ENCODE results near the gene NDUFA5.
"Not testable (repeated sequence)": the region's sequence is repeated elsewhere in the genome, so short reads cannot be mapped to it uniquely, and the experiment has no call there.

The NDUFA5 gene

GRCh38 chr7:123558289-123558874 is 764 bp upstream of the NDUFA5 start:
- no peak for FAIRE-seq
- no peak for DNase-seq (ENCODE audit: low spot score)

- DNase-seq (ENCODE audit: low spot score) (no peak), FAIRE-seq (no peak)
These were observed 611 bp downstream of the NDUFA5 start for GRCh38 chr7:123557016-123557397.

GRCh38 chr7:123555484-123555883 is 2.1 kb downstream of the NDUFA5 start:
- DNase-seq (ENCODE audit: low spot score): no peak
- FAIRE-seq: no peak

- FAIRE-seq: no peak
- no peak for DNase-seq (ENCODE audit: low spot score)
These were observed 4.5 kb downstream of the NDUFA5 start for GRCh38 chr7:123553159-123553558.

GRCh38 chr7:123552641-123553040 is 5.0 kb downstream of the NDUFA5 start:
- FAIRE-seq (no peak), DNase-seq (ENCODE audit: low spot score) (no peak)

GRCh38 chr7:123552134-123552533 is 5.5 kb downstream of the NDUFA5 start:
- DNase-seq (ENCODE audit: low spot score); FAIRE-seq: not testable (repeated sequence)

GRCh38 chr7:123548406-123548805 is 9.2 kb downstream of the NDUFA5 start:
- no peak for FAIRE-seq
- no peak for DNase-seq (ENCODE audit: low spot score)

- FAIRE-seq: no peak
- DNase-seq (ENCODE audit: low spot score): no peak
These were observed 17.7 kb downstream of the NDUFA5 start for GRCh38 chr7:123539871-123540270.

GRCh38 chr7:123538897-123539296 is 18.7 kb downstream of the NDUFA5 start:
- DNase-seq (ENCODE audit: low spot score) (peak; percentile 49), FAIRE-seq (no peak)

GRCh38 chr7:123538189-123538714 is 19.4 kb downstream of the NDUFA5 start:
- FAIRE-seq: peak; percentile 97
- peak; percentile 97 for DNase-seq (ENCODE audit: low spot score)

- peak; percentile 89 for FAIRE-seq
- DNase-seq (ENCODE audit: low spot score): peak; percentile 24
These were observed 20.5 kb downstream of the NDUFA5 start for GRCh38 chr7:123537026-123537642.

- DNase-seq (ENCODE audit: low spot score): no peak
- no peak for FAIRE-seq
These were observed 22.1 kb downstream of the NDUFA5 start for GRCh38 chr7:123535517-123535916.

- FAIRE-seq: peak; percentile 85
- peak; percentile 96 for DNase-seq (ENCODE audit: low spot score)
These were observed 23.0 kb downstream of the NDUFA5 start, which contains the start of gene IQUB for GRCh38 chr7:123534383-123535260. TSS of gene IQUB (minus strand) at chr7:123534595. CDS start at chr7:123512340, 22,255 bp downstream.

GRCh38 chr7:123533929-123534382 is 23.7 kb downstream of the NDUFA5 start:
- DNase-seq (ENCODE audit: low spot score): no peak
- FAIRE-seq: no peak

- DNase-seq (ENCODE audit: low spot score) (no peak), FAIRE-seq (no peak)
These were observed 24.1 kb downstream of the NDUFA5 start for GRCh38 chr7:123533553-123533917.

- not testable (repeated sequence) for FAIRE-seq
- peak; percentile 35 for DNase-seq (ENCODE audit: low spot score)
These were observed 24.6 kb downstream of the NDUFA5 start for GRCh38 chr7:123532788-123533552.

- FAIRE-seq; DNase-seq (ENCODE audit: low spot score): not testable (repeated sequence)
These were observed 25.3 kb downstream of the NDUFA5 start for GRCh38 chr7:123532343-123532742.

- FAIRE-seq: not testable (repeated sequence)
These were observed 27.5 kb downstream of the NDUFA5 start for GRCh38 chr7:123530035-123530591.

GRCh38 chr7:123528265-123528664 is 29.4 kb downstream of the NDUFA5 start:
- DNase-seq (ENCODE audit: low spot score): no peak
- no peak for FAIRE-seq

More at GRCh38 chr7:123530035-123530591, 27.5 kb downstream of the NDUFA5 start:
- DNase-seq (ENCODE audit: low spot score): not testable (repeated sequence)

- not testable (repeated sequence) for FAIRE-seq; DNase-seq (ENCODE audit: low spot score)
These were observed 29.8 kb downstream of the NDUFA5 start for GRCh38 chr7:123527712-123528225.
